ENCODE data around the gene SCTR. TPM values are rescaled to one million over a fixed set of nuclear protein-coding genes. Genes with fewer than 3 reads are reported as not detected.

The SCTR gene
- polyA plus RNA-seq, 4 donors = 6.1 to 20.2 (median 9.7) TPM

Other genes starting within 250 kb of the SCTR start
- 10 to 100 TPM; 18.3 to 26.5 (median 20.6) TPM for gene C2orf76, start 157.6 kb downstream of the SCTR start, polyA plus RNA-seq (ENCODE audit: insufficient read length in 4 of 4)
- gene DBI, start 157.5 kb downstream of the SCTR start, polyA plus RNA-seq (ENCODE audit: insufficient read length in 4 of 4) = 100 to 1,000 TPM; 234 to 281 (median 238) TPM
- gene TMEM37, start 92.6 kb downstream of the SCTR start, polyA plus RNA-seq (ENCODE audit: insufficient read length in 4 of 4) = 10 to 100 TPM; 45.1 to 63.1 (median 59.9) TPM
- 10 to 100 TPM; 18.6 to 36.9 (median 24.9) TPM for gene CFAP221, start 20.0 kb upstream of the SCTR start, polyA plus RNA-seq (ENCODE audit: insufficient read length in 4 of 4)
- 10 to 100 TPM; 17.9 to 21.9 (median 20.6) TPM for gene TMEM177, start 154.7 kb upstream of the SCTR start, polyA plus RNA-seq (ENCODE audit: insufficient read length in 4 of 4)
- gene PTPN4, start 235.4 kb upstream of the SCTR start, polyA plus RNA-seq (ENCODE audit: insufficient read length in 4 of 4) = 10 to 100 TPM; 20.9 to 25.2 (median 23.1) TPM